Smooth muscle cell (in vitro differentiated cells): ENCODE results near the gene TRIL. TPM values are rescaled to one million over a fixed set of nuclear protein-coding genes. Genes with fewer than 3 reads are reported as not detected.

Experiments used
- DNase-seq: peaks from one replicate; lab custom pipeline; 2025; ENCODE audit not compliant: unreplicated experiment; lab: John Stamatoyannopoulos, UW
- H2AFZ ChIP-seq: fragments of 200-600 bp; sonication (generic); 2 replicates; pipeline ENCODE4 v1.6.0; 2016; ENCODE audit warnings: antibody characterized with exemption, low read depth, mild to moderate bottlenecking
- H3F3A ChIP-seq: fragments of 200-600 bp; sonication (generic); 2 replicates; pipeline ENCODE4 v1.6.0; 2017; ENCODE audit warnings: antibody characterized with exemption, low read depth
- H3K27ac ChIP-seq: fragments of 200-600 bp; sonication (generic); 2 replicates; pipeline ENCODE4 v1.5.1; 2016; ENCODE audit warnings: low read depth, mild to moderate bottlenecking
- H3K27me3 ChIP-seq: fragments of 200-600 bp; sonication (generic); 2 replicates; pipeline ENCODE4 v1.6.1; 2016; ENCODE audit warnings: low read depth, mild to moderate bottlenecking
- H3K36me3 ChIP-seq: fragments of 200-600 bp; sonication (generic); 2 replicates; pipeline ENCODE4 v1.5.1; 2016; ENCODE audit warnings: low read depth
- H3K4me1 ChIP-seq: fragments of 200-600 bp; sonication (generic); 2 replicates; pipeline ENCODE4 v1.5.1; 2016; ENCODE audit warnings: low read depth
- H3K4me2 ChIP-seq: fragments of 200-600 bp; sonication (generic); 2 replicates; pipeline ENCODE4 v1.6.0; 2016; ENCODE audit warnings: mild to moderate bottlenecking
- H3K4me3 ChIP-seq: fragments of 200-600 bp; sonication (generic); 2 replicates; pipeline ENCODE4 v1.5.1; 2016; ENCODE audit warnings: mild to moderate bottlenecking
- H3K79me2 ChIP-seq: fragments of 200-600 bp; sonication (generic); 2 replicates; pipeline ENCODE4 v1.6.0; 2016; ENCODE audit warnings: low read depth, mild to moderate bottlenecking
- H3K9ac ChIP-seq: fragments of 200-600 bp; sonication (generic); 2 replicates; pipeline ENCODE4 v1.6.0; 2016; ENCODE audit warnings: low read depth
- H3K9me3 ChIP-seq: fragments of 200-600 bp; sonication (generic); replicated peaks from 2 replicates; pipeline ENCODE4 v1.5.1; 2016; ENCODE audit warnings: low read depth
- H4K20me1 ChIP-seq: fragments of 200-600 bp; sonication (generic); 2 replicates; pipeline ENCODE4 v1.6.0; 2016; ENCODE audit warnings: low read depth
- WGBS: methylation state at CpG from one replicate; pipeline ENCODE4 v1.1.7; 2016; ENCODE audit warnings: low lambda C conversion rate; 5-methylcytosine and 5-hydroxymethylcytosine counted together
- polyA plus RNA-seq: library from polyadenylated mRNA; unstranded; fragments of >200 nt; fragmentation: Nextera tagmentation; extraction: Ambion mirVana; gene quantifications from 2 replicates; pipeline ENCODE4 v1.2.1, GENCODE V29; 2016
- total RNA-seq: library from RNA; depleted of rRNA; stranded (reverse); fragments of >200 nt; gene quantifications from 2 replicates; pipeline ENCODE4 v1.2.3, GENCODE V29; 2014
- TF ChIP-seq, protein P1 (sequence below): fragments of 200-600 bp; sonication (generic); IDR thresholded peaks from 2 replicates; pipeline ENCODE4 v1.5.1; 2017; ENCODE audit warnings: borderline replicate concordance, mild to moderate bottlenecking, antibody characterized with exemption; ENCODE audit not compliant: insufficient read depth, poor library complexity, severe bottlenecking

The TRIL gene
- total and polyA plus RNA-seq, 2 experiments from 2014 or later, result 11.0 to 11.1 TPM

DNA sequence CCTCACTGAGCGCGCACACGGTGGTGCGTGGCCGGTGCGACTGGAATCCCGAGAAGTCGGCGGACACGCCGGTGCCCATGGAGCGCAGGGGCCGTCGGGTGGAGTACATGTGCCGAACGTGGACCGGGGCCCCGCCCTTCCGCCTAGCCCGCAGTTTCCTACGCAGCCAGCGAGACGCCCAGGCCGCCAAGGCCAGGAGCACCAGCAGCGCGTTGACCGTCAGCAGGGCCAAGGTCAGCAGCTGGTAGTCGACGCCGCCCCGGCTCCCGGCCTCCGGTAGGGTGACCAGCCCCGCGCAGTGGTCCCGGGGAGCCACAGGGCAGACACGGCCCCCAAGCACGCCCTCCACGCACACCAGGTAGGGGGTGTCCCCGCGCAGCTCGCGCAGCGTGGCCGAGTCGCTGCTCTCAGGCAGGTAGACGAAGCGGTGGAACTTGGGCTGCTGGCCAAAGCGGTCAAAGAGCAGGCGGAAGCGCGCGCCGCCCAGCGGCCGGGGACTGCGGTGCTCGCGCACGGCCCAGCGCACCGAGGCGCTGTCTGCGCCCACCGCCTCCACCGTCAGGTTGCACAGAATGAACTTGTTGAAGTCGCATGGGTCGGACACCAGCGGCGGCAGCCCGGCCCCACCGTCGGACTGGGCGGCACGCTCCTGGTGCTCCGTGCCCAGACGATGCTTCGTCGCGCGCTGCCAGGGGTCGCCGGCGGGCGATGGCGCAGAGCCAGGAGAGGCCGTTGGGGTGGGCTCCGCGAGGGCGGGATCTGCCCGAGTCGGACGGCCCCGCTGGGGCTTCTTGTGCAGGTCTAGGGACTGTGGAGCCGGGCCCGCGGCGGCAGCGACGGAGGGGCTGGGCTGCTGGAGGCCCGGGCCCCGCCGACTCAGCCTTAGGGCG, 2.2 kb downstream of the TRIL start:
- no peaks in the 10 kb centered on the region for H3K79me2 ChIP-seq
- no peaks in the 10 kb centered on the region for H3K9me3 ChIP-seq
- H2AFZ ChIP-seq, result peak overlapping the region; percentile 83
- peaks cover 22% of the 10 kb centered on the region for H3K4me1 ChIP-seq
- H3K27me3 ChIP-seq, result no peaks in the 10 kb centered on the region
- H3K4me3 ChIP-seq, result peak overlapping the region; percentile 68
- peak overlapping the region; percentile 97 for H3K4me2 ChIP-seq
- 13% methylated on average over 102 of the region's 104 CpGs for WGBS
- no peak overlapping the region for H3K27ac ChIP-seq
- no peak for DNase-seq
- H3F3A ChIP-seq, result peaks cover 40% of the 10 kb centered on the region
- H3K9ac ChIP-seq, result no peak overlapping the region
- H3K36me3 ChIP-seq, result no peaks in the 10 kb centered on the region
- TF ChIP-seq, protein P1, sequence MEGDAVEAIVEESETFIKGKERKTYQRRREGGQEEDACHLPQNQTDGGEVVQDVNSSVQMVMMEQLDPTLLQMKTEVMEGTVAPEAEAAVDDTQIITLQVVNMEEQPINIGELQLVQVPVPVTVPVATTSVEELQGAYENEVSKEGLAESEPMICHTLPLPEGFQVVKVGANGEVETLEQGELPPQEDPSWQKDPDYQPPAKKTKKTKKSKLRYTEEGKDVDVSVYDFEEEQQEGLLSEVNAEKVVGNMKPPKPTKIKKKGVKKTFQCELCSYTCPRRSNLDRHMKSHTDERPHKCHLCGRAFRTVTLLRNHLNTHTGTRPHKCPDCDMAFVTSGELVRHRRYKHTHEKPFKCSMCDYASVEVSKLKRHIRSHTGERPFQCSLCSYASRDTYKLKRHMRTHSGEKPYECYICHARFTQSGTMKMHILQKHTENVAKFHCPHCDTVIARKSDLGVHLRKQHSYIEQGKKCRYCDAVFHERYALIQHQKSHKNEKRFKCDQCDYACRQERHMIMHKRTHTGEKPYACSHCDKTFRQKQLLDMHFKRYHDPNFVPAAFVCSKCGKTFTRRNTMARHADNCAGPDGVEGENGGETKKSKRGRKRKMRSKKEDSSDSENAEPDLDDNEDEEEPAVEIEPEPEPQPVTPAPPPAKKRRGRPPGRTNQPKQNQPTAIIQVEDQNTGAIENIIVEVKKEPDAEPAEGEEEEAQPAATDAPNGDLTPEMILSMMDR, result peak; percentile 54
- peaks cover 7% of the 10 kb centered on the region for H4K20me1 ChIP-seq

DNA sequence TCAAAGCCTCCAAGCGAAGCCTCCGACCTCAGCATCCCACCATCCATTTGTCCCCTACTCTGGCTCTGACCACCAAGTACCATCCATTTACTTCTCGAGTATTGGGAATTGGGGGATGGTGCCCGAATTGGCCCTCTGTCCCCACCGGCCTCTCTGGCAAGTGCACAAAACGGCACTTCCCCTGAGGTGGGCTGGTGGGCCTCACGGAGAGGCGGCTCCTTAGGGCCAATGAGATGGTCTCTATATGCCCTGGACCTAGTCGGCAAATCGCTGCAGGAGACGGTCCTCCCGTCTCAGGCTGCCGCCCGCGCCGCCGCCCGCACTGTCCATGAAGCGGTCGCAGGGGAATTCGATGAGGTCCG, 2.8 kb downstream of the TRIL start:
- TF ChIP-seq, protein P1, result no peak
- Histone ChIP-seq H3K4me3 (peak overlapping the region; percentile 68), H3K27ac (no peak overlapping the region), H3K9ac (no peak overlapping the region), H3K79me2 (no peaks in the 10 kb centered on the region), H3K36me3 (no peaks in the 10 kb centered on the region), H3K4me2 (peak overlapping the region; percentile 97), H4K20me1 (peaks cover 7% of the 10 kb centered on the region), H3K27me3 (no peaks in the 10 kb centered on the region), H3F3A (peaks cover 40% of the 10 kb centered on the region), H3K4me1 (peaks cover 22% of the 10 kb centered on the region), H3K9me3 (no peaks in the 10 kb centered on the region), H2AFZ (no peak overlapping the region)
- no peak for DNase-seq
- WGBS, result 40% methylated on average over 22 of the region's 22 CpGs

DNA sequence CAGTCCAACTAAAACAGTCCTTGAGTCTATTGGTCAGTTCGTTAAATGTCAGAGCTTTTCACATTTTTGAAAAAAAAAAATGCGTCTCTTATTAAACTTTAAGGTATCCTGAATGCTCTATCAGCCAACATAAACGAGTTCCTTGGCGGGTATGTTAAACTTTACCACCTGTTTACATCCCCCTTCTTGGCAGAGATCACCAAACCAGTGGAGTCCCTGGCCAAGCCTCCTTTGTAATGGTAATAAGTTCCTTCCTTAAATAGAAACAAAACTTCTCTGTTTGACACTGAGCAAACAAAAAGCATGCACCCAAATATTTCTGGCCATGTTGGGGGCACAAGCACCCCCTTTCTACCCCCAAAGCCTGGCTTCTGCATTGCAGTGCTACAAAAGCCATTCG, 3.2 kb downstream of the TRIL start:
- H3F3A ChIP-seq, result peaks cover 40% of the 10 kb centered on the region
- DNase-seq, result no peak
- WGBS, result 83% methylated on average over 5 of the region's 5 CpGs
- no peak overlapping the region for H3K4me3 ChIP-seq
- no peaks in the 10 kb centered on the region for H3K27me3 ChIP-seq
- peak overlapping the region; percentile 56 for H3K27ac ChIP-seq
- H2AFZ ChIP-seq, result no peak overlapping the region
- H3K36me3 ChIP-seq, result no peaks in the 10 kb centered on the region
- H3K4me1 ChIP-seq, result peaks cover 22% of the 10 kb centered on the region
- no peaks in the 10 kb centered on the region for H3K9me3 ChIP-seq
- peaks cover 7% of the 10 kb centered on the region for H4K20me1 ChIP-seq
- no peaks in the 10 kb centered on the region for H3K79me2 ChIP-seq
- H3K9ac ChIP-seq, result no peak overlapping the region
- H3K4me2 ChIP-seq, result peak overlapping the region; percentile 97
- TF ChIP-seq, protein P1, result no peak

DNA sequence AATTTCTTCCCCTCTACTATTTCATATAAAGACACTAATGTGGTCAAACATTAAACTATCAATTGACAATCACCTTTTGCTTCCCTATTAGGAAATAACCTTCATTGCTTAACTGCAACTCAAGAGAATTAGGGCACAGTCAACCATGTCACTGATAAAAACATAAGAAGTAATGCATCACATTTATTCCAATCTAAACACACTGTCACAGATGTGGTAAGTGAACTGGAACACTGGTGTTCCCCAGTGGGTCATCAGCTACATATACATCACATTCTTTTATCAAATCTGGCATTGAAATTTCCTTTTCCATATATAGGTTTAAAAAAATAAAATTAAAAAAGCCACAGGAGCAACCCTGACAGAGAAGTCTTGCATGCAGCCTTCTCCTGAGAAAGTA, 3.7 kb downstream of the TRIL start:
- Histone ChIP-seq H3K4me1 (peaks cover 22% of the 10 kb centered on the region), H3K27ac (peak overlapping the region; percentile 56), H3K27me3 (no peaks in the 10 kb centered on the region), H4K20me1 (peaks cover 7% of the 10 kb centered on the region), H3K36me3 (no peaks in the 10 kb centered on the region), H3K9ac (no peak overlapping the region), H3K4me2 (peak overlapping the region; percentile 97), H3K79me2 (no peaks in the 10 kb centered on the region), H3F3A (peaks cover 37% of the 10 kb centered on the region), H3K9me3 (no peaks in the 10 kb centered on the region), H3K4me3 (no peak overlapping the region), H2AFZ (no peak overlapping the region)
- TF ChIP-seq, protein P1, result no peak
- no peak for DNase-seq
